NCI-H1417 (cell line): ENCODE results near the gene MN1.

Source experiments
- DNase-seq, 3 experiments: peaks; one replicate each; lab custom pipeline; 2025; lab: John Stamatoyannopoulos, UW

MN1 gene

GRCh38 chr22:27740202-27740748 lies 61.3 kb downstream of the MN1 start:
- no peak for DNase-seq

- no peak for DNase-seq
Observed at GRCh38 chr22:27737521-27737920, 64.0 kb downstream of the MN1 start.

GRCh38 chr22:27734066-27734465 lies 67.5 kb downstream of the MN1 start:
- DNase-seq, result no peak

- no peak for DNase-seq
Observed at GRCh38 chr22:27732841-27733240, 68.7 kb downstream of the MN1 start.

GRCh38 chr22:27732391-27732790 lies 69.2 kb downstream of the MN1 start:
- DNase-seq, result no peak

- DNase-seq, result no peak
Observed at GRCh38 chr22:27731621-27732020, 69.9 kb downstream of the MN1 start.

- DNase-seq, result no peak
Observed at GRCh38 chr22:27730641-27731433, 70.7 kb downstream of the MN1 start.

- no peak for DNase-seq
Observed at GRCh38 chr22:27729246-27729645, 72.3 kb downstream of the MN1 start.

GRCh38 chr22:27727673-27728451 lies 73.7 kb downstream of the MN1 start:
- DNase-seq, result no peak

- DNase-seq, result no peak
Observed at GRCh38 chr22:27726686-27727449, 74.7 kb downstream of the MN1 start.

- no peak for DNase-seq
Observed at GRCh38 chr22:27726331-27726685, 75.2 kb downstream of the MN1 start.

GRCh38 chr22:27725661-27726060 lies 75.9 kb downstream of the MN1 start:
- DNase-seq, result no peak

GRCh38 chr22:27724709-27725108 lies 76.8 kb downstream of the MN1 start:
- DNase-seq, result no peak

GRCh38 chr22:27724157-27724556 lies 77.4 kb downstream of the MN1 start:
- DNase-seq, result no peak

- DNase-seq, result no peak
Observed at GRCh38 chr22:27723708-27724107, 77.8 kb downstream of the MN1 start.

- DNase-seq, result no peak
Observed at GRCh38 chr22:27723158-27723557, 78.4 kb downstream of the MN1 start.

- DNase-seq, result no peak
Observed at GRCh38 chr22:27720860-27721259, 80.7 kb downstream of the MN1 start.

- peak in 1 of 3 experiments; percentile 21 for DNase-seq
Observed at GRCh38 chr22:27719535-27720227, 81.9 kb downstream of the MN1 start.

GRCh38 chr22:27719036-27719347 lies 82.6 kb downstream of the MN1 start:
- peak in 1 of 3 experiments; percentile 25 for DNase-seq

- DNase-seq, result no peak
Observed at GRCh38 chr22:27718186-27719035, 83.1 kb downstream of the MN1 start.

GRCh38 chr22:27717094-27717493 lies 84.5 kb downstream of the MN1 start:
- DNase-seq, result no peak
